Duodenal mucosa (tissue), 2 donors: ENCODE results near the gene FOXO6.

Experiments used
- H3K27ac ChIP-seq: one replicate; pipeline ENCODE4 v1.7.0; 2013; ENCODE audit warnings: low read depth, low read length
- H3K27me3 ChIP-seq, 2 donors: one replicate each; pipeline ENCODE4 v1.7.0; 2013; ENCODE audit warnings: low read length in 2 of 2, control low read depth in 1 of 2; ENCODE audit not compliant: insufficient read depth in 2 of 2, control insufficient read depth in 1 of 2
- H3K36me3 ChIP-seq, 2 donors: one replicate each; pipeline ENCODE4 v1.7.0; 2013; ENCODE audit warnings: low read length in 2 of 2, control low read depth in 1 of 2; ENCODE audit not compliant: insufficient read depth in 2 of 2, control insufficient read depth in 1 of 2
- H3K4me1 ChIP-seq, 2 donors: one replicate each; pipeline ENCODE4 v1.7.0; 2013; ENCODE audit warnings: low read length in 2 of 2, control low read depth in 1 of 2; ENCODE audit not compliant: insufficient read depth in 2 of 2, control insufficient read depth in 1 of 2
- H3K4me3 ChIP-seq, 2 donors: one replicate each; pipeline ENCODE4 v1.7.0; 2013; ENCODE audit warnings: low read length in 2 of 2, low read depth in 1 of 2
- H3K9ac ChIP-seq, 2 donors: one replicate each; pipeline ENCODE4 v1.7.0; 2013; ENCODE audit warnings: low read length in 2 of 2, low read depth in 1 of 2
- H3K9me3 ChIP-seq, 2 donors: one replicate each; pipeline ENCODE4 v1.7.0; 2013; ENCODE audit warnings: low read length in 2 of 2, control low read depth in 1 of 2; ENCODE audit not compliant: control insufficient read depth in 1 of 2

FOXO6 gene

DNA sequence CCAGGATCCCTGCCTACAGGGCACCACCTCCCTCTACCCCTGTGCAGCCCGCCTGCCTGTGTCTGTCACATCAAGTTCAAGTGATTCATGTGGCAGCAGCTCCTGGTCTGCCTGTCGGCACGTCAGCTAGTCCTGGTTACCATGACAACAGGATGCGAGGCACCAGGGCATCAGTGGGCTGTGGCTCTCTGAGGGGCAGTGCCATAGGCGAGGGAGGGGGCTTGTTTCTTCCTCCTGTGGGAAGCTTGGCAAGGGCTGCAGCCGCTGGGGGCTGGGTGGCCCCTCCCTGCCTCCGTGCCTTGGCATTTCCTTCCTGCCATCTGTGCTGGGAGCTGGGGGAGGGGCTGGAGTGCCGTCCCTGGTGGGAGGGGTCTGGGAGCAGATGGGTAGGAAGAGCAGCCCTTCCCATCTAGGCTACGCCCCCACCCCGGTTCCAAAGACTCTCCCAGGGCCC is 43.1 kb downstream of the FOXO6 start:
- H3K27ac ChIP-seq = no peak overlapping the region

DNA sequence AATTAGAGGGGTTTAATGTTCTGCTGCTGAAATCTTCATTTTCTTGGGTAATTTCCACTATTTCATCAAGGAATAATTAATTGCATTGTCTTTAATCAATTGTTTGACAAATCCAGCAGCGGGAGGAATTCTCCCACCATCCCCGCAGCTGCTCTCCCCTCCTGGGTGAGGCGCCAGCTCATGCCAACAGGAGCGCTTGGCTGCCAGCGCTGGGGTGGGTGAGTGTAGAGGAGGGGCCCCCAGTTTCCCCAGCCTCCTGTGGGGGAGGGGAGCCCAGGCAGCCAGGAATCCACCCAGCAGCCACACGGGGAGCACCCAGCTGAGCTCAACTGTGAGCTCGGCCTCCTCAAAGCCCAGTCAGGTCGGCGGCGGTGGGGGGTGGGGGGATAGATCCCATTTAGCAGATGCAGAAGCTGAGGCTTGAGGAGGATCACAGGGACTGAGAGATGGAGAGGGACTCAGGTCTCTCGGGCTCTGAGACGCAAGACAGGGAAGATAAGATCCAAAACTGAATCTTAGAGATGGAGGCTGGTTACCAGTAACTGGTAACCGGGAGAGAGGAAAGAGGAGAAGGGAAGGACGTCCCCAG is 46.5 kb downstream of the FOXO6 start:
- Histone ChIP-seq H3K27ac (no peak overlapping the region), H3K4me1 (no peaks in the 10 kb centered on the region), H3K4me3 (no peak overlapping the region), H3K9ac (no peak overlapping the region), H3K36me3 (no peaks in the 10 kb centered on the region), H3K27me3 (peaks cover 10 to 26% of the 10 kb centered on the region in 2 donors), H3K9me3 (peaks cover 0 to 4% of the 10 kb centered on the region in 2 donors)

More for the DNA sequence above, 43.1 kb downstream of the FOXO6 start:
- no peaks in the 10 kb centered on the region for H3K9me3 ChIP-seq
- H3K4me3 ChIP-seq = no peak overlapping the region
- H3K9ac ChIP-seq = no peak overlapping the region
- H3K4me1 ChIP-seq = no peaks in the 10 kb centered on the region
- peaks cover 3 to 21% of the 10 kb centered on the region in 2 donors for H3K27me3 ChIP-seq
- no peaks in the 10 kb centered on the region for H3K36me3 ChIP-seq

DNA sequence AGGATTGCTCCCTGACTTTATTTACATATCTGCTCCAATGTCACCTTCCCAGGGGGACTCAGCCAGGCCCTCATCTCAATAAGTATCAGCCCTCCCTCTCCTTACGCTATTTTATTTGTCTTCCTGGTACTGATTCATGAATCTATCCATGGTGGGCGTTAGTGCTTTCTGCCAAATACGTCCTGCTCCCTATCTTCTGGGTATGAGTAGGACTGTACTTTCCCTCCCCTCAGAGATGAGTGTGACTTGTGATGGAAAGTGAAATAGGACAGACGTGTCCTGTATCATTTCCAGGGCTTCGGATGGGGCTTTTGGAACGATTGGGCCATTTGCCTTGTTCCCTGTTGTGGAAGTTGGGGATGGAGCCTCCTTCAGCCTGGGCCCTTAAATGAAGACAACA is 47.5 kb downstream of the FOXO6 start:
- Histone ChIP-seq H3K4me1 (no peaks in the 10 kb centered on the region), H3K9ac (no peak overlapping the region), H3K27ac (no peak overlapping the region), H3K4me3 (no peak overlapping the region), H3K9me3 (peaks cover 0 to 4% of the 10 kb centered on the region in 2 donors), H3K36me3 (no peaks in the 10 kb centered on the region), H3K27me3 (peaks cover 10 to 26% of the 10 kb centered on the region in 2 donors)

DNA sequence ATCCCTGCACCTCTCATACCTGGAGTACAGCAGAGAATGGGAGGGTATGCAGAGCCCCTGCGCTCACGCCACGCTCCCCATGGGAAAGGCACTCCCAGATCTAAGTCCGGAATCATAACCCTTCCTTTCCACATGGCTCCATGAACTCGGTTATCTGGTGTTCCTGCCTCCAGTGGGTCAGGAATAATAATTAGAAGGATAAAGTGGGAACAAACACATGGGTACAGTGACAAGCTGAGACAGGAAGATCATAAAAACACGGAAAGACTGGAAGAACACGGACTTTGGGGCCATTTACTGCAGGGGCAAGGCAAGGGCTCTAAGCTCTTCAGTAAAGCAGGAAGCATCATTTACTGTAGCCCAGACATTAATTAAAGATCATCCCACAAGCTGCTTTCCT is 48.6 kb downstream of the FOXO6 start:
- Histone ChIP-seq H3K36me3 (no peaks in the 10 kb centered on the region), H3K9me3 (peaks cover 0 to 4% of the 10 kb centered on the region in 2 donors), H3K27ac (no peak overlapping the region), H3K27me3 (peaks cover 10 to 22% of the 10 kb centered on the region in 2 donors), H3K4me1 (no peaks in the 10 kb centered on the region), H3K4me3 (no peak overlapping the region), H3K9ac (no peak overlapping the region)

DNA sequence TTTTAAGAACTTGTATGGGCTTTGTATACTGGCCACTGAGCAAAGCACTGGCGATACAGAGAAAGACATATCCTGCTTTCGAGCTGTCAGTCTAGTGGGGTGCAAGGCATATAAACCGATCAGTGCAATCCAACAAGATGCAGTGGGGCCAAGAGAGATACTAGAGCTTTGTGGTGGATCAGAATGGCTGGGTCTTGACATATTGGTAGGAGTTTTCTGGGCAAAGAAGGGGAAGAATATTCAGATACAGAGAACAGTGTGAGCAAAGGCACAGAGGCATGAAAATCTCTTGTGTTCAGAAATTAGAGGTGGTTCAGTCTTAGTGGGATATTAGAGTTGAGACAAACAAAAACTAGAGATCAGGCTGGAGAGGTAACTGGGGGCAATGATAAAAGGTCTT is 49.2 kb downstream of the FOXO6 start:
- Histone ChIP-seq H3K27me3 (peaks cover 10 to 22% of the 10 kb centered on the region in 2 donors), H3K27ac (no peak overlapping the region), H3K4me1 (no peaks in the 10 kb centered on the region)

DNA sequence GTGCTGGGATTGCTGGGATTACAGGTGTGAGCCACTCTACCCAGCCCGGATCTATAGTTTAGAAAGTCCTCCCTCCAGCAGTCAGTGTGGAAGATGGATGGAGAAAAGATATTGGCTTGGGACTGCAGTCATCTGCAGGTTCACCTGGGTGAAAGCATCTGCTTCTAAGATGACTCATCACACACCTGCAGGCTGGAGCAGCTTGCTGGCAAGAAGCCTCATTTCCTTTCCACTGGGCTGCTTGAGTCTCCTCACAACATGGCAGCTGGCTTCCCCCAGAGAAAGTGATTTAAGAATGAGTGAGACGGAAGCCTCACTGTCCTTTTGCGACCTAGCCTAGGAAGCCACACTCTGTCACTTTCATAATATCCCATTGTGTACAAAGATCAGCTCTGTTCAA is 50.0 kb downstream of the FOXO6 start:
- H3K27me3 ChIP-seq = peaks cover 10 to 22% of the 10 kb centered on the region in 2 donors
- no peak overlapping the region for H3K27ac ChIP-seq
- H3K36me3 ChIP-seq = no peaks in the 10 kb centered on the region
- no peaks in the 10 kb centered on the region for H3K4me1 ChIP-seq
- H3K4me3 ChIP-seq = no peak overlapping the region
- no peak overlapping the region for H3K9ac ChIP-seq
- peaks cover 0 to 4% of the 10 kb centered on the region in 2 donors for H3K9me3 ChIP-seq

More for the DNA sequence above, 49.2 kb downstream of the FOXO6 start:
- Histone ChIP-seq H3K9ac (no peak overlapping the region), H3K4me3 (no peak overlapping the region), H3K36me3 (no peaks in the 10 kb centered on the region), H3K9me3 (peaks cover 0 to 4% of the 10 kb centered on the region in 2 donors)

DNA sequence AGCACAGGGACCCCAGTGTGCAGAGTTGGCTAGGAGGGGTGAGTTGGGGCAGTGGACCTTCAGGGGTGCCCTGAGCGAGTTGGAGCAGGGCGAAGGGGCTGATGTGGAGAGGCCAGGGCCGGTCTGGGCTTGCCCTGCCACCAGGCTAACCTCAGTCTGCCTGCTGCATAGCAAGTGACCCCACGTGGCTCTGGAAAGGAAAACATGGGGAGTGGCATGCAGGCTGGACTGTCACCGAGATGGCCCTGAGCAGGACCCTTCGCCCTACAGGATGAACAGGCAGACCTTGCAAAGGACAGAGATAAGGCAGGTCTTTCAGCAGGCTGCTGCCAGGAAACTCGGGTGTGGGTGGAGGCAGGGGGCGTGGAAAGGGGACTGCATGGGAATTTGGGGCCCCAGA is 51.5 kb downstream of the FOXO6 start:
- no peak overlapping the region for H3K27ac ChIP-seq
- H3K36me3 ChIP-seq = no peaks in the 10 kb centered on the region
- H3K4me1 ChIP-seq = no peaks in the 10 kb centered on the region
- peaks cover 10 to 18% of the 10 kb centered on the region in 2 donors for H3K27me3 ChIP-seq
- H3K4me3 ChIP-seq = no peak overlapping the region
- peaks cover 0 to 4% of the 10 kb centered on the region in 2 donors for H3K9me3 ChIP-seq
- no peak overlapping the region for H3K9ac ChIP-seq

DNA sequence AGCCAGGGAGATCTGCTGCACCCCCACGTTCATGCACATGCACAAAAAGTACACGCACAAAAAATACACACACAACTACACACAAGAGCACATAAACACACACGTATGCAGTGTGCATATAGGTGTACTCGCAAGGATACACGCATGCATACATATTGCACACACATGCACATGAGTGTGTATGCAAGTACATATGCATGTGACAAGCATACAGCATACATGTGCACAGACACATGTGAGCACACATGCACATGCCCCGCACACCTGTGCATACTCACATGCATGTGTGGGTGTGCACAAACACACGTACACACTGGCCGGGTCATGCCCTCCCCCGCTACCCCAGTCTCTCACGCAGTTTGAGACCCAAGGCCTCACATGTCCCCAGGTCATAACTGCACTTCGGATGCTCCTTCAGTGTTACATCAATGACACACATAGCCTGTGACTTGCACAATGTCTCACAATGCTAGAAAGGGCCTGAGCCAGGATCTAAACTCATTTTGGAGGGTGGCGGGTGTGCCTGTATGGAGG is 52.6 kb downstream of the FOXO6 start:
- Histone ChIP-seq H3K27me3 (peaks cover 10% of the 10 kb centered on the region in 2 donors), H3K4me1 (peaks cover 5% of the 10 kb centered on the region in 2 donors), H3K36me3 (no peaks in the 10 kb centered on the region)

DNA sequence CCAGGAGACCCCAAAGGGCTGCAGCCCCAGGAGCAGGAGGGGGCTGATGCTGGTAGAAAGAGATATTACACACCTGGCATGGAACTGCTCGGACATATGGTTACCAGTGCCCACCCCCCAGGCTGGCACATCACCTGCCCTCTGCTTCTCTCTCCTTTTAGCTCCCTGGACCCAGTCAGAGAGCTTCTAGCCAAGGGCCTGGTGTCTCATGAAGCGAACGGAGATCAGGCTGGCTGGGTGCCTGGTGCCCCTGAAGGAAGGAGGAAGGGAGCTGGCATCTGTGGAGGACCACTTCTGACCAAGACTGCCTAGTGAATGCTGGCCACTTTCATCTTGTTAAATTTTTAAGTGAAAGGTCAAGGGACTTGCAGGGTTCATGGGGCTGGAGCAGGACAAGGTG is 53.1 kb downstream of the FOXO6 start:
- no peak overlapping the region for H3K27ac ChIP-seq
- peaks cover 6 to 7% of the 10 kb centered on the region in 2 donors for H3K27me3 ChIP-seq
- H3K9ac ChIP-seq = no peak overlapping the region
- H3K36me3 ChIP-seq = no peaks in the 10 kb centered on the region
- peaks cover 0 to 4% of the 10 kb centered on the region in 2 donors for H3K9me3 ChIP-seq
- peaks cover 6 to 10% of the 10 kb centered on the region in 2 donors for H3K4me1 ChIP-seq
- no peak overlapping the region for H3K4me3 ChIP-seq

More for the DNA sequence above, 52.6 kb downstream of the FOXO6 start:
- Histone ChIP-seq H3K27ac (no peak overlapping the region), H3K9me3 (peaks cover 0 to 4% of the 10 kb centered on the region in 2 donors), H3K9ac (no peak overlapping the region), H3K4me3 (no peak overlapping the region)

DNA sequence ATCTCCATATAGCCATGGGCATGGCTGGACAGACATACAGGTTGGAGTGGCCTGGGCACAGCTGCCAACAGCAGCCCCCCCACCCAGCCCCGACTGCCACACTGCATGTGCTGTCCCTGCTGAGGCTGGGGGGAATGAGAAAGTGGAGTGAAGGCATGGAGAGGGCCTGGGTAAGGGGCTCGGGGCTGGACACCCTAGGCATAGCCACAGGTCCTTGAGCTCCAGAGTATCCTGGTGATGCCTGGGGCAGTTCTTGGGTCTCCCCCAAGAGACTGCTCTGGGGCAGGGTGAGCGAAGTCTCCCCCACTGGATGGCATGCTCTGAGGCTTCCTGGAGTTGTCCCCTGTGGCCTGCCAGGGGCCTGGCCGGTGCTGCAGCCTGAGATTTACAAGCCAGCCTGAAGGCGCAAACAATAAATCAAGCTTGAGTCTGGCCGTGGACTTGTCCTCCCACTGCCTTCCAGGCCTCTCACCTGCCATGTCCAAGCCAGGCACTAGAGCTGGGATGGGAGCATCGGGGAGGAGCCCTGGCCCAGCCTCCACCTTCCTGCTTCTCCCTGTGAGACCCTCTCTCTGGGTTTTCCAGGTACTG is 53.6 kb downstream of the FOXO6 start:
- H3K27me3 ChIP-seq = peaks cover under 1 to 2% of the 10 kb centered on the region in 2 donors
- H3K9me3 ChIP-seq = peaks cover 0 to 4% of the 10 kb centered on the region in 2 donors
- H3K4me1 ChIP-seq = peaks cover 6 to 11% of the 10 kb centered on the region in 2 donors
- H3K36me3 ChIP-seq = no peaks in the 10 kb centered on the region
- no peak overlapping the region for H3K9ac ChIP-seq
- H3K27ac ChIP-seq = no peak overlapping the region
- H3K4me3 ChIP-seq = no peak overlapping the region
